UCSD-AML1 (cell line): ENCODE measurements around the gene RUFY3.
"Not testable (repeated sequence)": the region's sequence is repeated elsewhere in the genome, so short reads cannot be mapped to it uniquely, and the experiment has no call there.

Experiments used
- DNase-seq: peaks from one replicate; lab custom pipeline; 2025; ENCODE audit not compliant: unreplicated experiment; lab: John Stamatoyannopoulos, UW

Gene RUFY3

DNA sequence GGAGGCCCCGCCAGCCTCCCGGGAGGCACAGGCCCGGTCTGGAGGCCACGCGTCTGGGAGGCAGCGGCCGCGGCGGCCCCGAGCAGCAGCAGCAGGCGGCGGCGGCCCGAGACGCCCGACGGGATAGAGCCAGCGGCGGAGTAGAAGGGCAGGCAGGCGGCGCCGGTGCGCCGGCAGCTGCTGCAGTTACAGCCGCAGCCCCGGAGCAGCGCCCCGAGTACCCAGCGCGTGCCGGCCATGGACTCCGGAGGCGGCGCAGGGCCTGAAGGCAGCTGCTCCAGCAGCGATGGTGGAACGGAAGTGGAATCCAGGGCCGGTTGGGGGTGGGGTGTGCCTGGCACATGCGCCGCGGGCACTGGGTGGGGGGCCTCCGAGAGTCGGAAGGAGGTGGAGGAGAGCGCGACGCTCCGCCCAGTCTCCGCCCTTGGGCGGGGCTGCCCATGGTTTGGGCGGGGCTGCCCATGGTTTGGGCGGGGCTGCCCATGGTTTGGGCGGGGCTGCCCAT is 117.9 kb downstream of the RUFY3 start, which contains the start of gene GRSF1:
GRSF1 (minus strand) TSS at position 302 of the 505 bp plus-strand sequence; CDS start at position 239, 63 bp downstream.
- DNase-seq, result peak; percentile 91

- peak; percentile 29 for DNase-seq
Observed at GRCh38 chr4:70840137-70840536, 118.4 kb downstream of the RUFY3 start.

GRCh38 chr4:70840631-70841030 is 118.9 kb downstream of the RUFY3 start:
- not testable (repeated sequence) for DNase-seq

DNA sequence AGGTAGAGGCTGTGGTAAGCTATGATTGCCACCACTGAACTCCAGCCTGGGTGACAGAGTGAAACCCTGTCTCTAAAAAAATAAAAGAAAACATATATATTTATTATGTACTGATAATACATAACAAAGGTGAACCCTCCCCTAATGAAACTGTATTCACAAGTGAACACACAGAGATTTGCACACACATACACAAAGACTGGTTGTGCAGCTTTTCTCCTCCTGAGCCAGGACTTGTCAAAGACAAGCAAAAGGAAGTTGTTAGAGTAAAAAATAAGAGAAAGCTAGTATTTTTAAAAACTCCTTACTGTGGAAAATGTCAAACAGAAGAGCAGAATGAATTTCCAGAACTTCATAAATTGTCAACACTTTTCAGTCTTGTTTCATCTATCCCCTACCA is 119.4 kb downstream of the RUFY3 start:
- DNase-seq, result no peak

GRCh38 chr4:70841951-70842350 is 120.2 kb downstream of the RUFY3 start:
- no peak for DNase-seq

GRCh38 chr4:70842761-70843435 is 121.1 kb downstream of the RUFY3 start:
- DNase-seq, result no peak

DNA sequence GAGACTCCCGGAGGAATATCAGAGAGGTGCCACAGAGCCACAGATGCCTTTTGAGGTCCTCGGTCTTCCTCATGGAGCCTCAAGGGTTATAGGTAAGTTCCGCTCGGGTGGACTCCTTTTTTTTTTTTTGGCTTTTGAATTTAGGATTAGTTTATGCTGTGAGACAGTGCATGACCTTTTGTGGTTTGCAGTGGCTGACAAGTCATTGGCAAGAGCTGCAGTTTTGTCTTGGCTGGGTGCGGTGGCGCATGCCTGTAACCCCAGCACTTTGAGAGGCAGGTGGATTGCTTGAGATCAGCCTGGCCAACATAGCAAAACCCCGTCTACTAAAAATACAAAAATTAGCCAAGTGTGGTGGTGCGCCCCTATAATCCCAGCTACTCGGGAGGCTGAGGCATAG is 122.4 kb downstream of the RUFY3 start:
- DNase-seq, result no peak

DNA sequence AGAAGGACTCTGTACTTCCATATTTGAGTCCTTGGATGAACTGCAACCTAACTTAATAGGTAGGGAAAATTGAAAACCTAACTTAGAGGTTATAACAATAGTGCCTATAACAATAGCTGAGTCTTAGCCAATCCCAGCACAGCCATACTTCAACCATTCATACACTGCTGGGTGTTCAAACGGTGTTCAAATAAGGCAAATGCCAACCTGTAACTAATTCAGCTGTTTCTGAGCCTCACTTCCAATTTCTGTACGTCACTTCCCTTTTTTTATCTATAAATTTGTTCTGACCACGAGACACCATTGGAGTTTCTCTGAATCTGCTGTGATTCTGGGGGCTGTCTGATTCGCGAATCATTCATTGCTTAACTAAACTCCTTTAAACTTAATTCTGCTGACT is 127.5 kb downstream of the RUFY3 start:
- no peak for DNase-seq

- DNase-seq, result no peak
Observed at GRCh38 chr4:70855464-70855863, 133.7 kb downstream of the RUFY3 start.
